GM21447 (cell line): ENCODE measurements around the gene FLNB.

Experiments used
- ATAC-seq: cut with Tn5 transposase; IDR thresholded peaks from one replicate; pipeline ENCODE4 v1.9.1; 2021; ENCODE audit not compliant: unreplicated experiment

The FLNB gene

GRCh38 chr3:58027704-58028317 is 19.6 kb downstream of the FLNB start:
- ATAC-seq, result no peak

GRCh38 chr3:58028902-58029301 is 20.7 kb downstream of the FLNB start:
- ATAC-seq, result no peak

GRCh38 chr3:58029842-58030584 is 21.8 kb downstream of the FLNB start:
- ATAC-seq, result no peak

- no peak for ATAC-seq
Measured at GRCh38 chr3:58032186-58032585, 24.0 kb downstream of the FLNB start.

- peak; percentile 96 for ATAC-seq
Measured at GRCh38 chr3:58034738-58035523, 26.7 kb downstream of the FLNB start.

GRCh38 chr3:58035524-58036255 is 27.5 kb downstream of the FLNB start:
- ATAC-seq, result no peak

GRCh38 chr3:58036293-58037032 is 28.2 kb downstream of the FLNB start:
- no peak for ATAC-seq

- ATAC-seq, result no peak
Measured at GRCh38 chr3:58037141-58037910, 29.1 kb downstream of the FLNB start.

GRCh38 chr3:58038675-58039292 is 30.6 kb downstream of the FLNB start:
- no peak for ATAC-seq

GRCh38 chr3:58039601-58040000 is 31.4 kb downstream of the FLNB start:
- no peak for ATAC-seq

- ATAC-seq, result no peak
Measured at GRCh38 chr3:58041182-58041825, 33.1 kb downstream of the FLNB start.

- peak; percentile 92 for ATAC-seq
Measured at GRCh38 chr3:58041826-58042324, 33.7 kb downstream of the FLNB start.

GRCh38 chr3:58042947-58043707 is 34.9 kb downstream of the FLNB start:
- ATAC-seq, result no peak

GRCh38 chr3:58043933-58044332 is 35.7 kb downstream of the FLNB start:
- ATAC-seq, result no peak

GRCh38 chr3:58044691-58045483 is 36.7 kb downstream of the FLNB start:
- ATAC-seq, result no peak

- no peak for ATAC-seq
Measured at GRCh38 chr3:58047826-58048225, 39.6 kb downstream of the FLNB start.

GRCh38 chr3:58048301-58048700 is 40.1 kb downstream of the FLNB start:
- no peak for ATAC-seq
